ENCODE measurements around the gene VTI1A. TPM values are rescaled to one million over a fixed set of nuclear protein-coding genes. Genes with fewer than 3 reads are reported as not detected.

Gene VTI1A
- total and polyA plus RNA-seq, 2 of the 13 experiments (the other 11 are each of a cell fraction or from before 2014, with no cell fraction given) = 11.7 to 32.7 TPM

DNA sequence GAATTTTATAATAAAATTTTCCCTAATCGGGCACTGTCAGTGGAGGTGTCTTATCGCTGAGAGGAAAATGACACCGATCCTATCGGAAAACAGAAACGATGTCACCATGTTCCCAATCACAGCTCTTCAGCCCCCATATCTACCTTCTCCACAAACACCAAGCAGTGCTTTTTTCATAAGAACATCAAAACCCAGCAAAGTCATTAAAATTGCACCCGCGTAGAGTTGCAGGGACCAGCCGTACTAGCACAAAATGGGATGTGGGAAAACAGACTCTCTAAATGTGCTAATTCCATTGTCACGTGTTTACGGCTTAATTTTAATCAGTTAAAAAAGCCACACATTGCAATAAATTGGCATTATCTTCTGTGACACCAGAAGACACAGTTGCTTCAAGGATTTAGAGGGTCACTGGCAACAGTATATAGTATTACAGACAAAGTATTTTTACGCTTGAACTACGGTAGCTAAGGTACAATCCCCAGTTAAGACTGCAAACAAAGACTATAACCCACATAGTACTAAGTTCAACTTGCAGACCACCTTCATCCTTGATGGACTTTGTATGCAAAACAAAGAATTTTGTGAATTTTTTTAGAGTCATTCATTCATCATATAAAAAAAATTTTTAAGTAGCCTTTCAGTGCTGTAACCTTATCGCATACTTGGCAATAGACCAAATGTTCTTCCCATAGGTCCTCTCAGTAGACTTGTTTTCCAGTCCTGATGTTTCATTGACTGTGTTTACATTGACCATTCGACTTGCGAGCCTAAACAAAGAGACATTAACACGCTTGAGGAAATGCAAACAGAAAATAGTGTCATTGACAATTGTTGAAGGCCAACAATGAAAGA lies 116.0 kb downstream of the VTI1A start (continued):
- TF ChIP-seq SMAD1 (CRISPR knock-in tag; IDR thresholded peaks at IDR 0.05; ENCODE audit: borderline replicate concordance, low read depth) = no peak
- TF ChIP-seq PHF8 (CRISPR knock-in tag; IDR thresholded peaks at IDR 0.05) = no peak
- no peak for TF ChIP-seq RORA (CRISPR knock-in tag; IDR thresholded peaks at IDR 0.05)
- TF ChIP-seq CEBPB (IDR thresholded peaks at IDR 0.05; ENCODE audit: borderline replicate concordance, low read depth, low read length) = no peak
- peak; percentile 63; the same call in 1 of the 2 replicates for TF ChIP-seq KDM4B (CRISPR knock-in tag; IDR thresholded peaks at IDR 0.05)
- TF ChIP-seq KLF16 (CRISPR knock-in tag; IDR thresholded peaks at IDR 0.05) = peak in 1 of 2 experiments; percentile 54; a peak in 1 of 4 replicates
- peak; percentile 88 for TF ChIP-seq FOXK2 (IDR thresholded peaks at IDR 0.05)
- TF ChIP-seq, protein P1, sequence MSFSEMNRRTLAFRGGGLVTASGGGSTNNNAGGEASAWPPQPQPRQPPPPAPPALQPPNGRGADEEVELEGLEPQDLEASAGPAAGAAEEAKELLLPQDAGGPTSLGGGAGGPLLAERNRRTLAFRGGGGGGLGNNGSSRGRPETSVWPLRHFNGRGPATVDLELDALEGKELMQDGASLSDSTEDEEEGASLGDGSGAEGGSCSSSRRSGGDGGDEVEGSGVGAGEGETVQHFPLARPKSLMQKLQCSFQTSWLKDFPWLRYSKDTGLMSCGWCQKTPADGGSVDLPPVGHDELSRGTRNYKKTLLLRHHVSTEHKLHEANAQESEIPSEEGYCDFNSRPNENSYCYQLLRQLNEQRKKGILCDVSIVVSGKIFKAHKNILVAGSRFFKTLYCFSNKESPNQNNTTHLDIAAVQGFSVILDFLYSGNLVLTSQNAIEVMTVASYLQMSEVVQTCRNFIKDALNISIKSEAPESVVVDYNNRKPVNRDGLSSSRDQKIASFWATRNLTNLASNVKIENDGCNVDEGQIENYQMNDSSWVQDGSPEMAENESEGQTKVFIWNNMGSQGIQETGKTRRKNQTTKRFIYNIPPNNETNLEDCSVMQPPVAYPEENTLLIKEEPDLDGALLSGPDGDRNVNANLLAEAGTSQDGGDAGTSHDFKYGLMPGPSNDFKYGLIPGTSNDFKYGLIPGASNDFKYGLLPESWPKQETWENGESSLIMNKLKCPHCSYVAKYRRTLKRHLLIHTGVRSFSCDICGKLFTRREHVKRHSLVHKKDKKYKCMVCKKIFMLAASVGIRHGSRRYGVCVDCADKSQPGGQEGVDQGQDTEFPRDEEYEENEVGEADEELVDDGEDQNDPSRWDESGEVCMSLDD (CRISPR knock-in tag; IDR thresholded peaks at IDR 0.05; ENCODE audit: borderline replicate concordance) = no peak
- no peak for TF ChIP-seq SRF (IDR thresholded peaks at IDR 0.05; ENCODE audit: low read depth, low read length)
- TF ChIP-seq CHD4 (IDR thresholded peaks at IDR 0.05; ENCODE audit: borderline replicate concordance, low read length) = peak; percentile 35; the same call in 1 of the 2 replicates
- TF ChIP-seq SATB2 (CRISPR knock-in tag; IDR thresholded peaks at IDR 0.05) = 0 out of 2 replicates have a peak, but pooled peaks have one; percentile 41
- peak; percentile 96 for TF ChIP-seq FOXO1 (CRISPR knock-in tag; IDR thresholded peaks at IDR 0.05)
- TF ChIP-seq ZNF264 (CRISPR knock-in tag; IDR thresholded peaks at IDR 0.05) = no peak
- TF ChIP-seq, protein P2, sequence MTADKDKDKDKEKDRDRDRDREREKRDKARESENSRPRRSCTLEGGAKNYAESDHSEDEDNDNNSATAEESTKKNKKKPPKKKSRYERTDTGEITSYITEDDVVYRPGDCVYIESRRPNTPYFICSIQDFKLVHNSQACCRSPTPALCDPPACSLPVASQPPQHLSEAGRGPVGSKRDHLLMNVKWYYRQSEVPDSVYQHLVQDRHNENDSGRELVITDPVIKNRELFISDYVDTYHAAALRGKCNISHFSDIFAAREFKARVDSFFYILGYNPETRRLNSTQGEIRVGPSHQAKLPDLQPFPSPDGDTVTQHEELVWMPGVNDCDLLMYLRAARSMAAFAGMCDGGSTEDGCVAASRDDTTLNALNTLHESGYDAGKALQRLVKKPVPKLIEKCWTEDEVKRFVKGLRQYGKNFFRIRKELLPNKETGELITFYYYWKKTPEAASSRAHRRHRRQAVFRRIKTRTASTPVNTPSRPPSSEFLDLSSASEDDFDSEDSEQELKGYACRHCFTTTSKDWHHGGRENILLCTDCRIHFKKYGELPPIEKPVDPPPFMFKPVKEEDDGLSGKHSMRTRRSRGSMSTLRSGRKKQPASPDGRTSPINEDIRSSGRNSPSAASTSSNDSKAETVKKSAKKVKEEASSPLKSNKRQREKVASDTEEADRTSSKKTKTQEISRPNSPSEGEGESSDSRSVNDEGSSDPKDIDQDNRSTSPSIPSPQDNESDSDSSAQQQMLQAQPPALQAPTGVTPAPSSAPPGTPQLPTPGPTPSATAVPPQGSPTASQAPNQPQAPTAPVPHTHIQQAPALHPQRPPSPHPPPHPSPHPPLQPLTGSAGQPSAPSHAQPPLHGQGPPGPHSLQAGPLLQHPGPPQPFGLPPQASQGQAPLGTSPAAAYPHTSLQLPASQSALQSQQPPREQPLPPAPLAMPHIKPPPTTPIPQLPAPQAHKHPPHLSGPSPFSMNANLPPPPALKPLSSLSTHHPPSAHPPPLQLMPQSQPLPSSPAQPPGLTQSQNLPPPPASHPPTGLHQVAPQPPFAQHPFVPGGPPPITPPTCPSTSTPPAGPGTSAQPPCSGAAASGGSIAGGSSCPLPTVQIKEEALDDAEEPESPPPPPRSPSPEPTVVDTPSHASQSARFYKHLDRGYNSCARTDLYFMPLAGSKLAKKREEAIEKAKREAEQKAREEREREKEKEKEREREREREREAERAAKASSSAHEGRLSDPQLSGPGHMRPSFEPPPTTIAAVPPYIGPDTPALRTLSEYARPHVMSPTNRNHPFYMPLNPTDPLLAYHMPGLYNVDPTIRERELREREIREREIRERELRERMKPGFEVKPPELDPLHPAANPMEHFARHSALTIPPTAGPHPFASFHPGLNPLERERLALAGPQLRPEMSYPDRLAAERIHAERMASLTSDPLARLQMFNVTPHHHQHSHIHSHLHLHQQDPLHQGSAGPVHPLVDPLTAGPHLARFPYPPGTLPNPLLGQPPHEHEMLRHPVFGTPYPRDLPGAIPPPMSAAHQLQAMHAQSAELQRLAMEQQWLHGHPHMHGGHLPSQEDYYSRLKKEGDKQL (CRISPR knock-in tag; IDR thresholded peaks at IDR 0.05; ENCODE audit: low read depth) = peak; percentile 90
- peak; percentile 90 for TF ChIP-seq HHEX (CRISPR knock-in tag; IDR thresholded peaks at IDR 0.05)
- no peak for TF ChIP-seq HDAC6 (IDR thresholded peaks at IDR 0.05; ENCODE audit: low read depth, low read length)
- TF ChIP-seq ZNF350 (CRISPR knock-in tag; IDR thresholded peaks at IDR 0.05; ENCODE audit: borderline replicate concordance, low read depth) = no peak
- TF ChIP-seq EED (CRISPR knock-in tag; IDR thresholded peaks at IDR 0.05) = no peak
- peak; percentile 89 for TF ChIP-seq MIXL1 (CRISPR knock-in tag; IDR thresholded peaks at IDR 0.05)

Data from HepG2 (cell line).